SK-N-MC (cell line): ENCODE results near the gene SLC31A1.

Experiments used
- EZH2 ChIP-seq: fragments of 200-600 bp; sonication (generic); IDR thresholded peaks from one replicate; pipeline ENCODE4 v1.6.1; 2017; ENCODE audit warnings: antibody characterized with exemption
- FOXP2 ChIP-seq: optimal IDR thresholded peaks from 2 replicates; pipeline ENCODE3; 2011; ENCODE audit warnings: mild to moderate bottlenecking, moderate library complexity; ENCODE audit not compliant: insufficient read depth; ENCODE audit errors: extremely low read length, control extremely low read depth
- POLR2AphosphoS5 ChIP-seq: IDR thresholded peaks from 2 replicates; pipeline ENCODE4 v1.6.1; 2012; ENCODE audit warnings: mild to moderate bottlenecking, low read depth, low read length, borderline replicate concordance

GRCh38 chr9:113176803-113177202 lies 44.5 kb upstream of the SLC31A1 start:
- TF ChIP-seq POLR2AphosphoS5 (no peak), EZH2 (no peak), FOXP2 (no peak)
